HG03558 (cell line): ENCODE data around the gene PAWR.
"Not testable (repeated sequence)": the region's sequence is repeated elsewhere in the genome, so short reads cannot be mapped to it uniquely, and the experiment has no call there.

Experiments
- ATAC-seq: cut with Tn5 transposase; IDR thresholded peaks from one replicate; pipeline ENCODE4 v1.9.1; 2021; ENCODE audit warnings: moderate number of reproducible peaks; ENCODE audit not compliant: unreplicated experiment; ENCODE audit errors: extremely low read depth

PAWR gene

DNA sequence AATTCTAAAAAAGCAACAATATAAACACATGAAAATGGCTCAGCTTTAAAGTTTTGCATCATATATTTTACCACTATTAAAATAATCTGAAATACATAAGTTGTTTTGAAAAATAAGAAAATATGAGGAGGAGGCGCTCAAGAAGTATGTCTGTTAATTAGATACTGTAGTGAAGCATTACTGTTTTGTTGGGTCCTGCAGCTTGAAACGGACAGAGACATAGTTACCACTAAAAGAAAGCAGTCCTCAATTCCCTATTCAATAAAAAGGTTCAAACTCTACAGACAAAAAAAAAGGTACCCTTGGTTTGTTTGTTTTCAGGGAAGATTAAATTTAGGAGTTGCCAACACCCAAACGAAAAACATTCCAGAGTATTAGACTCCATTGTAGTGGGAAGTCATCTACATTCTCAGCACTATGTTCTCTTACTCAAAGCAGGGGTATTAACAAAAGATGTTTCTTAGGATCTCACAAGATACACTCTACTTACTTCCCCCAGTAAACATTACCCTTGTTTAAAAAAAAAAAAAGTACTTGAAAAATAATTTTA is 3.0 kb downstream of the PAWR start:
- ATAC-seq, result no peak

DNA sequence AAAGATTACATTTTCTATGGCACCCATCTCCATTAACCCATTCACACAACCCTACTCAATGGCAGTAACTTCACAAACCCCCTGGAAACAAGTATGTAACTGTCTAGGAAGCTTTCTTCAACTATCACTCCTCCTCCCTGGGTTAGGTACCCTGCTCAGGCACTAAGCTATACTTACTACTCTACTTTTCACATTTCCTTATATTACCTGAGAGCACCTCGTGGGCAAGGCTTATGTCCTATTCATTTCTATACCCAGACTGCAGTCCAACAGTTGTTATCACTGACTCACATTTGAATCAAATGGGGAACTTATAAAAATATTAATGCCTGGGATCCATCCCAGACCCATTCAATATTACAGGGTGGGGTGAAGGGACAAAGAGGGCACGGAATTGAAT is 4.6 kb downstream of the PAWR start:
- ATAC-seq, result no peak

DNA sequence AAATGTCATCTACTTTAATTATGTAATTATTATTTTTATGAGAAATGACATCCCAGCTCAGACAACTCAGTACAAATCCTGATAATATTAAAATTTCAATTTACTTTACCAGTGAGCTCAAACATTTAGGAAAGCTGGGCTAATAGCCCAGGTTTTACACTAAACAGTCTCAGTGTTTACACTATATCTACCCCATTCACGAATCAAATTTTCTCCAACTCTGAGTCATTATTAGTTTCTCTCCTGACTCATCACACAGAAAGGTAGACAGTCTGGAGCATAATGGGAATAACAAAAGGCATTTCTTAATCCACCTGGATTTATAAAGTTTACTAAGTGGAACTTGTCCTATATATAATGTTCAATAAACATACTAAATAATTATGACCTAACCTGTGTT is 5.7 kb downstream of the PAWR start:
- no peak for ATAC-seq

DNA sequence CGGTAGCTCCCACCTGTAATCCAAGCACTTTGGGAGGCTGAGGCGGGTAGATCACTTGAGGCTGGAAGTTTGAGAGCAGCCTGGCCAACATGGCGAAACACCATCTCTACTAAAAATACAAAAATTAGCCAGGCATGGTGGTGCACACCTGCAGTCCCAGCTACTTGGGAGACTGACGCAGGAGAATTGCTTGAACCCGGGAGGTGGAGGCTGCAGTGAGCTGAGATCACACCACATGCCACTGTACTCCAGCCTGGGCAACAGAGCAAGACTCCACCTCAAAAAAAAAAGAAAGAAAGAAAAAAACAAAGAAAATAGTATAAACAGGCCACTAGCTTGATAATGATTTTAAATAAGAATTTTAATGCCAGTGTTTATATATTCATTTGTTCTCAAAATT is 6.4 kb downstream of the PAWR start:
- ATAC-seq, result not testable (repeated sequence)

DNA sequence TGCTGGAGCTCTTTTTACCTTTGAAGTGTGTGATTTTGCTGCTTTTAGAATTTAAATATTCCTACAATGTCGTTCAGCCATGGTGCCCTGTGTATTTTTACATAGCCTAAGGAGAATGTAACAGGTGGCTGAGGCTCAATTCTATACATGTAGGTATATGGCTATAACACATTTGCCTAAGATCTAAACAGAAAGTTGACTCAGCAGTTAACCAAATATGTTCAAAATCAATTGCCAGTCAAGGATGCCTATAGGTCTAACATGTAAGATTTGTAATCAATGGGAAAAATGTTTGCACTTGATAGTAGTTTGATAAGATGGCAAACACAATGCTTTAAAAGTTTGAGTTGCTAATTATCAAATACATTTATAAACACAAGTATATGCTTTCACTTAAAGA is 8.2 kb downstream of the PAWR start:
- no peak for ATAC-seq

DNA sequence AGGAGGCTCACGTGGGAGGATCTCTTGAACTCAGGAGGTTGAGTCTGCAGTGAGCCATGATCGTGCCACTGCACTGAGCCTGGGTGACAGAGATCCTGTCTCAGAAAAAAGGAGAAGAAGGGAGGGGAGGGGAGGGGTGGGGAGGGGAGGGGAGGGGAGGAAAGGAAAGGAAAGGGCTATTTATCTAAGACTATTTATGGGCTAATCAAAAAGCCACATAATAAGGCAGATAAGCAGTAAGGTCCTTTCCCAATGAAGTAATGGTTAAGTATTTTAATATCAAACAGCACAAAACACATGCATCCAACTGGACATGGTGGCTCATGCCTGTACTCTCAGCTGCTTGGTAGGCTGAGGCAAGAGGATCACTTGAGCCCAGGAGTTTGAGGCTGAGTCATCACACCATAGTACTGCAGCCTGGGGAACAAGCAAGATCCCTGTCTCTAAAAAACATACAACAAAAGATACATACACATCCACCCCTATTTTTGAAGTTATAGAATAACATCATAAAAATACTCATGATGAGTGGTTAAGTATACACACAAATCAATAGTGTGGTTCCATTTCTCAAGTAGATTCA is 9.7 kb downstream of the PAWR start:
- ATAC-seq, result no peak

DNA sequence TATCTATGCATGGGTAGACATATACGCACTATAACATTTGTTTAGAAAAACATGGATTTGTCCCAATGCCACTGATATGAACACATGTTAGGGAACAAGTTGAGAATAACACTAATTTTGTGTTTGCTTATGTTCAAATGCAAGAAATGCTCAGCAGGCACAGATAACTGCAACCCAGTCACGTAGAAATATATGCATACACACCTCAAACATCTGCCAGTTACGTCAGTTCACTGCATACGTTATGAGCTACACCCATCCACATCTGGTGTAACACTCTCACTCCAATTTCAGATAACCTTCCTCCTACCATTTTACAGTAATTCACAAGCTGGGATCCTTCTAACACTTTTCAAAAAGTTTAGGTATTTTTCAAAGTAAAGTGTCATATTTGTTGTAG is 10.7 kb downstream of the PAWR start:
- no peak for ATAC-seq

DNA sequence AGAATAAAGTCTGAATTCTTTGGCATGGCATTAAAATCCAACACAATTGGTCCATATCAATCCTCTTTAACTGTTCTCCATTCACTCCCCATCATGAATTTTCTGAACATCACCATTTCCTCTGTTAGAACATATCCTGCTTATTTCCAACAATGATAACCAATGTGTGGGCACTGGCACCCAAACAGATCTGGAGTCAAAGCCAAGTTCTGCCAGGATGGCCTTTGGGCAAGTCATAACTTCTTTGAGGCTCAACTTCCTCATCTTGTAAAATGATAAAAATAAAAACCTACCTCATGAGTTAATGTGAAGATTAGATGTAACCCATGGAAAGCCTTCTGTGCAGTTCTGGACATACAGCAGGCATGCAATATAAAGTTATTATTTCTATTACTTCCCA is 12.5 kb downstream of the PAWR start:
- no peak for ATAC-seq

DNA sequence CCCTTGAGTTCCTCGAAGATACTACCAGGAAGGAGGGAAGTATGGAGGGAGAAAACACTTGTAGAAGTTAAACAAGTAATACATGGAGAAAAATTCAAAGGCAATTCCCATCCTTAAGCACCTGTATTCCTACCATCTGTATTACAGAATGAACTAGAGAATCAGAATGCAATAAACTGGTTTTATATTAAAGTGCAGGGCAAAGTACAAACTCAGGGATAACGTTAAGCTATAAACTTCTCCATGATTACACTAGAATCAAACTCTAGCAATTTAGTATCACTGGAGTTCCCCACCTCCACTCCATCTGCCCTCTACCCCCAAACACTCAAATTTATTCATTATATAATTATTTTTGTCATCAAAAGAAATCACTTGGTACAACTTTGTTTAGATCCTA is 13.1 kb downstream of the PAWR start:
- ATAC-seq, result no peak

DNA sequence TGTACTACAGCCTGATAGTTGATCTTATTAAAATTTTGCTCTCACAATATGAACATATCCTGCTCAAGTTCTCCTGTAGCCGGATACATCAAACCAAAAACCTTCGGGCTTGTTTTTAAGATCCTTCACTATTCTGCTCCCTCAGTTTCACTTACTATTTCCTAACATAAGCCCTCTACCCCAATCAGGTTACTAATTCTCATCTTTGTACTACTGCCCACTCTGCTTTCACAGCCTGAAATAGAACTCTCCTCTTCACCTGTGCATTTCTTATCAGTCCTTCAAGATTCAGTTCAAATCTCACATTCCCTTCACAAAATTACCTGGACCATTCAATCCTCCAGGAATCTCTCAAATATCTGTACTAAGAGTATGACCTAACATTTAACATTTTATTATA is 14.2 kb downstream of the PAWR start:
- no peak for ATAC-seq

DNA sequence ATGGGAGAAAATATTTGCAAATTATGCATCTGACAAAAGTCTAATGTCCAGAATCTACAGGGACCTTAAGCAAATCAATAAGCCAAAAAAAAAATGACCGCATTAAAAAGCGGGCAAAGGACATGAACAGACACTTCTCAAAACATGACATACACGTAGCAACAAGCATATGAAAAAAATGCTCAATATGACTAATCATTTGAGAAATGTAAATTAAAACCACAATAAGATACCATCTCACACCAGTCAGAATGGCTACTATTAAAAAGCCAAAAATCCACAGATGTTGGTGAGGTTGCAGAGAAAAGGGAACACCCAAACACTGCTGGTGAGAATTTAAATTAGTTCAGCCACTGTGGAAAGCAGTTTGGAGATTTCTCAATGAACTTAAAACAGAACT is 16.1 kb downstream of the PAWR start:
- no peak for ATAC-seq

DNA sequence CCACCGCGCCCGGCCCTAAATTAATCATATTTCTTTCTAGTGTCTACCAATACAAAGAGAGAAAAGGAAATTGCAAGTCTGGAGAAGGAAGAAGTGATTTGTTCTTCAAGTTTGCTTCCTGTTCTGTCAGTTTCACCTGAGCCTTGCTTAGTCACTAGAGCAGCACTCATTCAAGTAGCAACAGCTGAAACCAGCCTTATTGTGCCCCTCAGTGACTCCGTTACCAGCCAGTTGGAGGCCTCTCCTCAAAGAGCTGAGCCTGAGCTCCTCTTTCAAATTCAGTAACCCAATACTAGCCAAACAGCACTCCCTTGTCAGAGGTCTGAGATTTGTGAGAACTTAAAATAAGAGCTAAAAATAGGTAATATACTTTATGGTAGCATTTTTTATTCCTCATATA is 17.4 kb downstream of the PAWR start:
- no peak for ATAC-seq

DNA sequence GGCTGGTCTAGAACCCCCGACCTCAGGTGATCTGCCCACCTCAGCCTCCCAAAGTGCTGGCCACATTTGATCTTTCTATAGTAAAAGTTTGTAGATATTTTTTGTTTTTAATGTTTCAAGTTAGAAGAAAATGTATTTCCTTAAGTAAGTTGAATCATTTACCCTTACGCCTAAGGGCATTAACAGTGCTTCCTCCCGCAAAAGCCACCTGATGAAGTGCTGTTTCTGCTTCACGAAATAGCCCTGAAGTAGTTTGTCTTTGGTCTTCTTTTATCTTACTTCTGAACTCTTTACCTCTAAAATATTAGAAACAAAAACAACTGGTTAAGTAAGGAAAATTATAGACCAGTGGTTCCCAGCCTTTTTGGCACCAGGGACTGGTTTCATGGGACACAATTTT is 22.7 kb downstream of the PAWR start:
- no peak for ATAC-seq

DNA sequence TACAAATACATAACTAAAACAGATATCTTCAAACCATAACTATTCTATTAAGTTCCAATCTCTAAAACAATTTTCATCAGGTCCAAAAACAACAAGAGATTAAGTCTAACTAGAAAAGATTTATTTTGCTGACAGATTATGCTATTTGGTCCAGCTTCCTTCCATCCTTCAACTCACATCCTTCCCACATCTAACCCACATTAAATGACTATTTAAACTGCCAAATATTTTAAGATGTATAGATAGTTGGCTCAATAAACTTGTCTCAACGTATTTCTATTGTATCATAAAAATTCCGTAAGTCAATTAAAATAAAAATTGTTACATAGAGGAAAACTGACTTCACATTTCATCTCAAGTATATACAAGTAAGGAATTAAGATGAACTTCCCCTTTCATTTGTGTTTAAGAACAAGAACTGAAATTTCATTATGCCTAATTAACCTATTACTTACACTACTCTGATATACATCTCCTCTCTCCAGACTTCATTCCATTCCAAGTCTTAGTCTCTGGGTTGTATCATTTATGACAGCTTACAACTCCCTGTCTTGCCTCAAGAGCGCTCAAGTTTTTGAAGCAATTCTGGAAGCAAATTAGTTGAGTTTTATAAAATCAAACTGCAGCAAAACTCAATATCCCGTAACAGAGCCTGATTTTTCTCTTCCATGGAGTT is 25.4 kb downstream of the PAWR start:
- no peak for ATAC-seq

DNA sequence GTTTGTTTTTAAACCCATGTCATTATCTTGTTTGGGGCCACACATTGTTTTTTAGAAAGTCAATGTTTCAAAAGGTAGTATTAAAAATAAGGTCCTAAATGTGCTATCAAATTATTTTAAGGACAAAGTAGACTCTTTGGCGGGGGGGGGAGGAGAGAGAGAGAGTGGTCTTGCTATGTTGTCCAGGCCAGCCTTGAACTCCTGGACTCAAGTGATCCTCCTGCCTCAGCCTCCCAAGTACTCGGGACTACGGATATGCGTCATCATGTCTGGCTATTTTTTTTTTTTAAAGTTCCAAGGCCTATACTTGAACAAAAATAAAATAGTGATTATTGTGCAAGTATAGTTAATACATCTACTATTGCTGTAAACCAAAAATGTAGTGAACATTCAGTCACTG is 26.2 kb downstream of the PAWR start:
- no peak for ATAC-seq

DNA sequence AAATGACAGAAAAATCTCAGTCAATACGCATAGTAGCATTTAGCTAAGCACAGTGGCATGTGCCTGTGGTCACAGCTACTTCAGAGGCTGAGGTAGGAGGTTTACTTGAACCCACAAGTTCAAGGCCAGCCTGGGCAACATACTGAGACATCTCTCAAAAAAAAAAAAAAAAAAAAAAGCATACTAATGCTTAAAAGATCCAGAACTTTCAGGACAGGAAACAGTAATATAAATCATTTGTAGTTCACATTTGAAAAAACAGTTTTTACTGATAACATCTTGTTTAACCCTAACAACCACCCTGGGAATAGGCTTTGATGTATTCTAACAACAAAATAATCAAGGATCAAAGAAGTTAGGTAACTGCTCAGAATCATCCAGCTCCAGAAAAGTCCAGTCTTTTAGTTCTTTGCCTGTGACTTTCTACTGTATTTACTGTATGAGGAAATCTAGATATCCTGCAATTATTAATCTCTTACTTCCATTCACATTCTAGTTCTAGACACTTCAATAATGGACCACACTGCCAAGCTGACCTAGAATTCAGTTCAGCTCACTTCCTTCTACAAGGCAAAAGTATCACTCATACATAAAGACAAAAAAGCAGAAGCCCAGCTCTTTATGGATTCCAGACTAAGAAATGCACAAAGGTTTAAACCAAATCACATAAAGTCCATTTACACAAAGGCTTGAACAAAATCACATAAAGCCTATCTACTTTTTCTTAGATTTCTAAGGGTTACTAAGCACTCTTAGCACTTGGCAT is 28.5 kb downstream of the PAWR start:
- ATAC-seq, result no peak

DNA sequence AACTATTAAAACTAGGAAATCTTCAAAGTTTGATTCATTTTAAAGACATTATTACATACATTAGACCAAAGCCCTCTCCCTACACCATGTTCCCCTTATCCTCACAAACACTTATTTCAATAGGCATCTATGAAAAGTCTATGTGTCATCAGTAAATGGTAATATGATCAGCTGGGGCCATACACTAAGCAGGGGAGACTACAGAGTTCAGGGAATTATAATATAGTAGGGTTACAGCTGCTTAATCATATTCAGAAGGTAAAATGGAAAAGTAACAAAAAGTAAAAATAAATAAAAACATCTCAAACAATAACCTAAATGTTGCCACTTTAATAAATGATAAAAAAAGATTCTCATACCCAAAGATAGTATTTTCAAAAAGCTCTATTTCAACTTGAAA is 29.1 kb downstream of the PAWR start:
- ATAC-seq, result no peak

DNA sequence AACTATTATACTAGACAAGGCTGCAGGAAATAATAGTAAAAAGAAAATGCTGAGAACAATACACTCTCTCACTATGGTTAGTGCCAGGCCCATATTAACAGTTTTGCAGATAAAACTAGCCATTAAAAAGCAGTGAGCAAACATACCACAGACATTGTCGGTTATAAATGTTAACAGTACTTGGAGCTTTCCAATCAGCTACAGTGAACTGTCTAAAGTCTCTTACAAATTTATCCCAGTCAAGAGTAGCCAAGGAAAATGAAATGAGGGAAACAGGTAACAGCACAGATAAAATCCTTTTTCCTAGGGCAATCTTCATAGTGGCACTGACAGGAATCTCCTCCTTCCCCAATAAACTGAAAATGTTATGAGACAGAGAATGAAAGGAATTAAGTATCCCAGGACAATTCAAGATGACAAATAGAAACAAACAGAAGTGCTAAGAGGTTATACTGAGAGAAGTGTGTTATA is 30.8 kb downstream of the PAWR start:
- no peak for ATAC-seq

DNA sequence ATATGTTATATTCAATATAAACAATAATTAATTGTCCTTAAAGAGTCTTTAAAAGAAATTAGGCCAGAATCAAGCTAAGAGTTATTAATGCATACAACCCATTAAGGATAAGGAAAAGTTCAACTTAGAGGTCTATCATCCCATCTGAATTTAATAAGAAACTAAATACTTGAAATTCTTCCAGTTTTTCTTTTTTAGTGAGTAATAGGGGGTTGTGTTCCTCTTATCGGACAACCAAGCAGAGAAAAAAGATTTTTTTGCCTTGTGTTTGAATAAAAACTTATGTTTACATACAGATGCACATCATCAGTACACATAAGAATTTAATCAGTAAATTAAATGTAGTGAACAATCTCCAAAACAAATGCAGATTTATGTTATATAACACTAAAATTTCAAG is 32.5 kb downstream of the PAWR start:
- no peak for ATAC-seq

DNA sequence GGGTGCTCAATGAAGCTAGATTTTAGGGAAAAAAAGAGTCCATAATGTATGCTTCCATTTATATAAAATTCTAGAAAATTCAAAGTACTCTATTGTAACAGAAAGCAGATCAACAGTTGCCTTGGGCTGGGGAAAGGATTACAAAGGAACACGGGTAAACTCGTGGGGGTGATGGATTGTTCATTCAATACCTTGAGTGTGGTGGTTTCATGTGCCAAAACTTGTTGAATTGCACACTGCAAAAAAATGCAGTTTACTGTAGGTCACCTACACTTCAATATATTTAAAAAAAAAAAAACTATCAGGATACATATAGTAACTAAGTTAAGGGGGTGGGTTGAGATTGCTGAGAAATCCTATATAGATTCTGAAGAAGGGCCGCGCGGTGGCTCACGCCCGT is 33.6 kb downstream of the PAWR start:
- ATAC-seq, result no peak

DNA sequence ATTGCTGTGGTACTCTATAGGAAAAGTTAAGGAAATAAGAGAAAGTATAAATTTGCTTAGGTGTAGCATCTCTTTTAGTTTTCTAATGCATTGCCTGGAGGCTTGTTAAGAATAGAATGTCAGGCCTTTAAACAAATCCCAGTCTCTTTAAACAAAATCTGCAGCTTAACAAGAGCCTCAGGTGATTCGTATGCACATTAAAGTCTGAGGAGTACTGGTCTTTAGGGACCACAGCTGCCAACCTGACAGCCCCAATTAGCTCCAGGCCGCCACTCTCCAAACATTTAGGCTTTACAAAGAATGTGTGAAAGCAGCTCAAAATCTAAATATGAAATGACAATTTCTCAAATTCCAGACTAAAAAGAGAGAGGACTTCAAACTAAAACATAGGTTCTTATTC is 35.7 kb downstream of the PAWR start:
- no peak for ATAC-seq
